Prostate gland (tissue), 2 donors: ENCODE measurements around the gene ST8SIA1.

Experiments used
- CTCF ChIP-seq, 4 experiments: fragments of 200-600 bp in 2 of 4; fragments of 450-650 bp in 2 of 4; sonication (generic) in 2 of 4; IDR thresholded peaks; 1 replicate in 3 of 4; 2 replicates in 1 of 4; pipeline ENCODE4 v1.5.1; 2016 to 2019; ENCODE audit warnings: antibody characterized with exemption in 4 of 4, mild to moderate bottlenecking in 2 of 4, moderate library complexity in 2 of 4
- POLR2A ChIP-seq: fragments of 450-650 bp; IDR thresholded peaks from one replicate; pipeline ENCODE4 v1.6.1; 2016; ENCODE audit warnings: antibody characterized with exemption, mild to moderate bottlenecking

- TF ChIP-seq CTCF (IDR thresholded peaks at IDR 0.05) (no peak), POLR2A (no peak)
Measured at GRCh38 chr12:22234561-22234960, 99.9 kb downstream of the ST8SIA1 start.
